Parathyroid adenoma (tissue), 2 donors: ENCODE data around the gene PRMT6.
A peak's percentile ranks its signal among the peaks of the same experiment; 100 is the strongest.
"Not testable (repeated sequence)": the region's sequence is repeated elsewhere in the genome, so short reads cannot be mapped to it uniquely, and the experiment has no call there.

Experiments
- H2AFZ ChIP-seq: fragments of 300-600 bp; sonication (generic); one replicate; pipeline ENCODE4 v1.7.0; 2017; ENCODE audit warnings: antibody characterized with exemption, mild to moderate bottlenecking
- H3K27ac ChIP-seq: fragments of 300-600 bp; sonication (generic); one replicate; pipeline ENCODE4 v1.7.0; 2017
- H3K27me3 ChIP-seq: fragments of 300-600 bp; sonication (generic); one replicate; pipeline ENCODE4 v1.7.0; 2017; ENCODE audit warnings: low read length; ENCODE audit not compliant: control insufficient read depth, insufficient read depth
- H3K36me3 ChIP-seq: fragments of 300-600 bp; sonication (generic); one replicate; pipeline ENCODE4 v1.7.0; 2017; ENCODE audit warnings: low read length; ENCODE audit not compliant: control insufficient read depth, insufficient read depth
- H3K4me1 ChIP-seq: fragments of 300-600 bp; sonication (generic); one replicate; pipeline ENCODE4 v1.7.0; 2017; ENCODE audit warnings: control low read depth
- H3K4me2 ChIP-seq: fragments of 300-600 bp; sonication (generic); one replicate; pipeline ENCODE4 v1.7.0; 2017; ENCODE audit warnings: low read length
- H3K4me3 ChIP-seq: fragments of 300-600 bp; sonication (generic); one replicate; pipeline ENCODE4 v1.7.0; 2017; ENCODE audit warnings: low read depth, low read length
- H3K79me2 ChIP-seq: fragments of 300-600 bp; sonication (generic); one replicate; pipeline ENCODE4 v1.7.0; 2017; ENCODE audit warnings: control low read depth
- H3K9ac ChIP-seq: fragments of 300-600 bp; sonication (generic); one replicate; pipeline ENCODE4 v1.7.0; 2017; ENCODE audit warnings: mild to moderate bottlenecking
- H3K9me3 ChIP-seq: fragments of 300-600 bp; sonication (generic); one replicate; pipeline ENCODE4 v1.7.0; 2017; ENCODE audit warnings: low read length; ENCODE audit not compliant: control insufficient read depth
- CTCF ChIP-seq: fragments of 300-600 bp; sonication (generic); IDR thresholded peaks from one replicate; pipeline ENCODE4 v1.7.0; 2017; ENCODE audit warnings: antibody characterized with exemption, mild to moderate bottlenecking
- donor health status: primary hyperparathyroidism.

PRMT6 gene

GRCh38 chr1:107048241-107048640 is 8.2 kb upstream of the PRMT6 start:
- H3K27ac ChIP-seq, result no peak overlapping the region
- H3K36me3 ChIP-seq, result no peaks in the 10 kb centered on the region
- no peaks in the 10 kb centered on the region for H3K4me1 ChIP-seq
- H3K9ac ChIP-seq, result no peak overlapping the region
- no peaks in the 10 kb centered on the region for H3K9me3 ChIP-seq
- H3K4me2 ChIP-seq, result no peak overlapping the region
- H3K79me2 ChIP-seq, result no peaks in the 10 kb centered on the region
- no peak overlapping the region for H3K4me3 ChIP-seq
- no peak overlapping the region for H2AFZ ChIP-seq
- no peak for TF ChIP-seq CTCF
- H3K27me3 ChIP-seq, result no peaks in the 10 kb centered on the region

GRCh38 chr1:107051266-107051665 is 5.2 kb upstream of the PRMT6 start:
- Histone ChIP-seq H3K9me3 (no peaks in the 10 kb centered on the region), H3K27me3 (no peaks in the 10 kb centered on the region), H3K27ac (no peak overlapping the region), H3K36me3 (no peaks in the 10 kb centered on the region), H3K4me1 (no peaks in the 10 kb centered on the region), H3K4me2 (no peak overlapping the region), H3K79me2 (no peaks in the 10 kb centered on the region), H3K9ac (no peak overlapping the region), H2AFZ (no peak overlapping the region), H3K4me3 (no peak overlapping the region)
- no peak for TF ChIP-seq CTCF

GRCh38 chr1:107055919-107056425 is 502 bp upstream of the PRMT6 start:
- Histone ChIP-seq H3K4me3 (peak overlapping the region; percentile 94), H3K4me2 (peak overlapping the region; percentile 77), H3K27ac (peak overlapping the region; percentile 73), H2AFZ (peak overlapping the region; percentile 95)
- H3K27me3 ChIP-seq, H3K79me2 ChIP-seq, H3K9ac ChIP-seq, H3K4me1 ChIP-seq, H3K9me3 ChIP-seq, H3K36me3 ChIP-seq: not testable (repeated sequence)

GRCh38 chr1:107057197-107058133 is 991 bp downstream of the PRMT6 start:
- Histone ChIP-seq H3K4me1 (no peaks in the 10 kb centered on the region), H3K27me3 (no peaks in the 10 kb centered on the region), H3K9ac (peak overlapping the region; percentile 46), H3K79me2 (no peaks in the 10 kb centered on the region), H2AFZ (peak overlapping the region; percentile 95), H3K4me3 (peak overlapping the region; percentile 94), H3K9me3 (no peaks in the 10 kb centered on the region), H3K27ac (peak overlapping the region; percentile 73), H3K4me2 (peak overlapping the region; percentile 77), H3K36me3 (no peaks in the 10 kb centered on the region)
- TF ChIP-seq CTCF, result no peak

GRCh38 chr1:107058245-107059032 is 2.0 kb downstream of the PRMT6 start:
- Histone ChIP-seq H3K4me2 (no peak overlapping the region), H3K27ac (no peak overlapping the region), H3K36me3 (no peaks in the 10 kb centered on the region), H3K4me3 (no peak overlapping the region), H3K4me1 (no peaks in the 10 kb centered on the region), H3K9ac (no peak overlapping the region), H2AFZ (no peak overlapping the region), H3K79me2 (no peaks in the 10 kb centered on the region), H3K27me3 (no peaks in the 10 kb centered on the region), H3K9me3 (no peaks in the 10 kb centered on the region)
- TF ChIP-seq CTCF, result no peak
